Activated CD4-positive, alpha-beta T cell treated with anti-CD3 and anti-CD28 coated beads, Interleukin-10, Interleukin-2, amounts not matched to agents 100 ng/mL and 50 ng/mL, durations not matched to agents 16 hours and 8 hours (primary cell): ENCODE data around the gene ARHGEF10L.
A peak's percentile ranks its signal among the peaks of the same experiment; 100 is the strongest.

Experiments
- DNase-seq: peaks from one replicate; pipeline ENCODE4 v3.0.0-alpha.2; 2020

The ARHGEF10L gene

DNA sequence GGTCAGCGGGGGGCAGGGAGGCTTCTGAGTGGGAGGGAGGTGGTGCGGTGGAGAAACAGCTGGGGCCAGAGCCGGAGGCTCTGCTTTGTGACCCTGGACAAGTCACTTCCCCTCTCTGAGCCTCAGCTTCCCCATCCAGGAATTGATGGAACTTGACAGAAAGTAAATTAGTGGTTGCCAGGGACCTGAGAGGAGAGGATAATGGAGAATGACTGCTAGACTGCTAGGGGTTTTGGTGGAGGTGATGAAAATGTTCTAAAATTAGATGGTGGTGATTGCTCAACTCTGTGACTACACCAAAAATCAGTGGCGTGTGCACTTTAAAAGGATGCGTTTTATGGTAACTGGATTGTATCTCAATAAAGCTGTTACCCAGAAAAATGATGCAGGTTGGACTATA, 100.9 kb downstream of the ARHGEF10L start:
- DNase-seq, result no peak

DNA sequence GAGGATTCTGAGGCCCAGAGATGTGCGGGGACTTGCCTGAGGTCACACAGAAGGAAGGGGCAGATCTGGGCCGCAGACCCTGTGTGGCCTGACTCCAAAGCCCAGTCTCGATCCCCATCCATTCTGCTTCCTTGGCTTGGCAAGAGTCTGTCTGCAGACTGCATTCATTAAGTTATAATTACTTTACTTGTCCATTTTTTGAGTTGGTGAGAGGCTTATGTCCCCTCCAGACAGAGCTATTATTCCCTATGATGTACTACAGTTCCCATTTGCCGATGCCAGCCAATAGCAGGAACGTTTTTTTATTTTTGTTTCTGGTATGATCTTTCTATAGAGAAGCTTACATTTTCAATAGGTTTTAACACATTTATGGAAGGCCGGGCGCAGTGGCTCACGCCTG, 101.5 kb downstream of the ARHGEF10L start:
- no peak for DNase-seq

DNA sequence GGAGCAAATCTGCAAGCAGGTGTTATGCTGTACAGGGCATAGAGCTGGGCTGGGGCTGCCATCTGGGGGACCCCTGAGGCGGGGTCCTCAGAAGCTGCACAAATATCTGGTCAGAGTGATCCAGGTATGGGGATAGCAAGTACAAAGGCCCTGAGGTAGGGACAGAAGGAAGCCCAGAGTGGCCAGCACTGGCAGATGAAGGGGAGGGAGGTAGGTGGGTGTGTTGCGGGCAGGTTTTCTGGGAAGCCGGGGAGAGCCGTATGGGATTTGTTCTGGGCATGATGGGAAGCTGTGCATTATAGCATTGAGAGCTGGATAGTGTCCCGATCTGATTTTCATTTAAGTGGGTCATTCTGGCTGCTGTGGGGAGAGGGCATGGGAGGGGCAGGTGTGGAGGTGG, 102.7 kb downstream of the ARHGEF10L start:
- DNase-seq, result no peak

DNA sequence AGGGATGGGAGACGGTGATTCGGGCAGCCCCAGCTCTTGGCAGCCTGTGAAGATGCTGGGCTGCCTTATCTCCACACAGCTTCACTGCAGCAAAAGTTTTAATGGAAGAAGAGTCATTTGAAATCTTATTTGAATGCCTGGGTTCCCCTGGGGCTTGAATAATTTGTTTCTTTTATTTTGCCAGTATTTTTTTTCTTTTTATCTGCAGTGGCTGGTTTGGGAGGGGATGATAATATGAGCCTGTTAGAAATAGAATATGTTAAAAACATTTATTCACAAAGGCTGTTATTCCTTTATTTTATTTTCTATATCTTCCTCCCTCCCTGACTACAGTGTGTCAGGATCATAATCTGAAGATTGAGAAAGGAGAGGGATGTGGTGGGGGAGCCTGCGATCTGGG, 103.4 kb downstream of the ARHGEF10L start:
- DNase-seq, result no peak

- no peak for DNase-seq
Observed at GRCh38 chr1:17643861-17644703, 104.6 kb downstream of the ARHGEF10L start.

- DNase-seq, result no peak
Observed at GRCh38 chr1:17645068-17645911, 105.8 kb downstream of the ARHGEF10L start.

DNA sequence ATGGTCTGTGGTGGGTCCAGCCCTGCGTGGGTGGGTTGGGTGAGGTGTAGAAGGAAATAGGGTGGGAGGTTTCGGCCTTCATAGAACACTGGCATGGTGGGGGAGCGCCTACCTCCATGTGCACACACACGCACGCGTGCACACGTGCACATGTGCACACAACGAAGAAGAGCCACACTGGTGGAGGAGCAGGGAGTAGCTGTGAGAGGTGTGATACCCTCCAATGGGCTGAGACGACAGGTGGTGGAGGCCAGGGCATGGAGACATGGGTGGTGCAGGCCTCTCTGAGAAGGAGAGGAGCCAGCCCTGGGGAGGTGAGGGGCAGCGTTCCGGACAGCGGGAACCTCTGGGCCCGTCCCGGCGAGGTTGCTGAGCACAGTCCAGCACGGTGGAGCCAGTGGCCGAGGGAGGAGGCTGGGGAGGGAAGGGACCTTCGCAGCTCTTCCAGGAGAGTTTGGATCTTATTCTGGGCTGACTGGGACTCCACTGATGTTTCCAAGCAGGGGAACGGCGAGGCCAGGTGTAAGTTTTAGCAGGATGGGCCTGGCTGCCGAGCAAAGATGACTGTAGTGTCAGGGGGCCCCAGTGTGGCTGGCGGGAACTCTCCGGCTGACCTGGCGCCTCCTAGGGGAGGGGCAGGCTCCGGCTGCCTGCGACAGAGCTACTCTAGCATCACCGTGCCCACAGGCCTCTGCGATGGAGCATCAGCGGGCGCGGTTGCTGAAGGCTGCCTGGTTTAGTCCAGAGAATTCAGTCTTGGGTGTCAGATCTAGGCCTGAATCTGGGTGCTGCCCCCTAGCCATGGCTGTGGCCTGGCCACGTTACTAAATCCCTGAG, 107.2 kb downstream of the ARHGEF10L start:
- DNase-seq, result no peak

DNA sequence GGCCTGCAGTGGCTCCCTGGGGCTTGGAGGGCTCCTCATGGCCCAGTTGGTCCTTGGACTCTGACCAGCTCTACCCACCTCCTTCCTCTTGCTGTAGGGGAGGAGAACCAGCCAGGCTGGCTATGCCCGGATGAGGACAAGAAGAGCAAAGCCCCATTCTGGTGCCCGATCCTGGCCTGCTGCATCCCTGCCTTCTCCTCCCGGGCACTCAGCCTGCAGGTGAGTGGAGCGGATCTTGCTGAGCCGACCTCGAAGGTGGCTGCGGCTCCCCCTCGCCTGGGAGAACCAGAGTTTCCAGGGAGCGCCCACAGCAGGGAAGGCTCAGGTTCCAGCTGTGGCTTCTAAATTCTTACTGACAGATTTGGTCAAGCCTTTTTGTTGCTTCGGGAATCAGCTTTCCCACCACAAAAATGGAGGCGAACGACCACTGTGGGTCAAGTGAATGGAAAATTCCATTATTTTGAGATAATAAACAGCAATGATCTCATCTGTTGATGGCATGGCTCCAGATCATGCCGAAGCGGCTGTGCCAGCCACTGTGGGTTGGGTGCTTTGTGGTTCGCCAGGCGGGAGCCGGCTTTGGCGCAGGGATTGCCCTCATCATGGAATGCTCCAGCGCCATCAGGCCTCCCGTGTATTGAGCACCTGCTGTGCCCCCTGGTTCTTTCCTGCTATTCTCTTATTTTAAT, 109.1 kb downstream of the ARHGEF10L start:
- no peak for DNase-seq

GRCh38 chr1:17649371-17650106, 110.0 kb downstream of the ARHGEF10L start:
- DNase-seq, result no peak

DNA sequence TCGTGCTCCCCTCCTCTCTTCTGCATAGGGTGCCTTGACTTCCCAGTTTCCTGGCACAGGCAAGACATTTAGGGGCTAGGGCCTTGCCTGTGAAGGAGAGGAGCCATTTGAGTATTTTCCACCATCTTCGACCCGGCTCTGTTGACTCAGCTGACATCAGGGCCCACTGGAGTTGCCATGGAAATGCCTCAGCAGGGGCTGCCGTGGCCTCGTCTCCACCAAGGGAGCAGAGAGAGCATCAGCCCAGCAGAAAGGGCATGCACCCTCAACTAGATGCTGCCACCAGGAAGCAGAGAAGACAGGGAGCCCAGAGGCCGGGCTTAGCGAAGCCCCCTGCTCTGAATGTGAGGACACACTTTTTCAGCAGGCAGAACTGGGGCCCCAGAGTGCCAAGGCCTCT, 113.8 kb downstream of the ARHGEF10L start:
- DNase-seq, result no peak

DNA sequence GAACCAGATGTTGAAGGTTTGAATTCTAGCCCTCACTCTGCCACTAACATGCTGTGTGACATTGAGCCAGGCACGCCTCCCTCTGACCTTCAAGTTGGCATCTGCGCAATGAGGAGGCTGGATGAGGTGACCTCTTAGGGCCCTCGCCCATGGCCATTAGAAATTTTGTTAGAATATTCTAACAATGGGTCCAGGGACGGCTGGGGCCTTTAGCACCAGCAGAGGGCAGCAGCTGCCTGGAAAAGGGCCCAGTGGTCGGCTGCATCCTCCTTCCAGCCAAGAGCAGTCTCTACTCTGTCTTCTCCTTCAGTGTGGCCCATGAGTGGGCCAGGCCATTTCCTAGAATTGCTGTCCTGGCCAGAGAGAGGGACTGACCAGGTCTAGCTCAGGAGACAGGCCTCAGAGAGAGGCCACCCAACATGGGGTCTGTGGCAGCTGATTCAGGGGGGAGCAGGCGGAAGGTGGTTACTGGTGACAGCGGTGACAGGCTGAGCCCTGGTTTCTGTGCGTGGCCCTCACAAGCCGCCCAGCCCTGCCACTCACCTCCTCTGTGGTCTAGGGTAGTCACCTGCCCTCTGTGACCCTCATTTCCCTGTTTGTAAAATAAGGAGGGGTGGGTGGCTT, 114.3 kb downstream of the ARHGEF10L start:
- peak; percentile 31 for DNase-seq

GRCh38 chr1:17654519-17654918, 115.0 kb downstream of the ARHGEF10L start:
- DNase-seq, result no peak

DNA sequence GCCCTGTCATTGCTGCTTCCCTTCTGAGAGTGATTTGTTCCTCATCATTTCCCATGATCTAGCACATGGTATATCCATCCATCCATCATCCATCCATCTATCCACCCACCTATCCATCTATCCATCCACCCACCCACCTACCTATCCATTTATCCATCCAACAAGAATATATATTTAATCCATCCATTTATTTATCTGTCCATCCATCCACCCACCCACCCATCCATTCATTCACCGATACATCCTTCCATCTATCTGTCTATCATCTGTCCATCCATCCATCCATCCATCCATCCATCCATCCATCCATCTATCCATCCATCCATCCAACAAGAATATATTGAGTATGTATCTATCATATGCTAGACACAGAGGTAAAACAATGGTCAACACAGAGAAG, 115.7 kb downstream of the ARHGEF10L start:
- DNase-seq, result no peak

GRCh38 chr1:17655922-17656321, 116.4 kb downstream of the ARHGEF10L start:
- DNase-seq, result no peak

DNA sequence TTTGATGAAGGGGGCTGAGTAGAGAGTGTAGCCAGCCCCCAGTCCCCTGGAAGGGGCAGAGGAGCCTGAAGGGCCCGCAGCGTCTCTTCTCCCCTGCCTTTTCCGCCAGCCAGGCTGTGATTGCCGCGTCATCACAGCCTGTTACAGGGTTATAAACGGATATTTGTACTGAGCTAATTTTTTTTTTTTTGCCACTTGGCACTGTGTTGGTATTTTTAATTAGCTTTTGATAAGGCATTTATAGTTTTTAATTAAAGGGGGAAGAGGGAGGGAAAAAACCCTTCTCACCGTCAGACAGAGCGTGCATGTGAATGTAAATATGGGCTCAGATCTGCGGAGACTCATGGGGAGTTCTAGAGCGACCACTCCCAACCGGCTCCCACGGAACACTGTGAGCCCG, 117.9 kb downstream of the ARHGEF10L start:
- DNase-seq, result no peak

DNA sequence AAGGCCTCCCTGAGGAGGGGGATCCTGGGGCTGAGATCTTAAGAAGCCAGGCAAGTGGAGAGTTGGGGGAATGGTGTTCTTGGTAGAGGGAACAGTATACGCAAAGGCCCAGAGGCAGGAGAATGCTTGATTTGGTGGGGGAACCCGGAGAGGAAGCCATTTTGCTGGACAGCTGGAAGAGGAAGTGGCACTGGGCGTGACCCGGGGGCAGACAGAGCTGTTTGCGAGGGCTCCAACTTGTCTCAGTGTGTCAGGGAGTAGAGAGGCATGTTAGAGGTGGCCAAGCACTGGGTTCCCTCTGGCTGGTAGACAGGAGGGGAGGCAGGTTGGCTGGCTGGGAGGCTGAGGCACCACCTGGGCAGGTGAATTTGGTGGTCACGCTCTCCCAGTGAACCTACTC, 119.3 kb downstream of the ARHGEF10L start:
- no peak for DNase-seq

- peak; percentile 65 for DNase-seq
Observed at GRCh38 chr1:17661546-17662157, 122.2 kb downstream of the ARHGEF10L start.

DNA sequence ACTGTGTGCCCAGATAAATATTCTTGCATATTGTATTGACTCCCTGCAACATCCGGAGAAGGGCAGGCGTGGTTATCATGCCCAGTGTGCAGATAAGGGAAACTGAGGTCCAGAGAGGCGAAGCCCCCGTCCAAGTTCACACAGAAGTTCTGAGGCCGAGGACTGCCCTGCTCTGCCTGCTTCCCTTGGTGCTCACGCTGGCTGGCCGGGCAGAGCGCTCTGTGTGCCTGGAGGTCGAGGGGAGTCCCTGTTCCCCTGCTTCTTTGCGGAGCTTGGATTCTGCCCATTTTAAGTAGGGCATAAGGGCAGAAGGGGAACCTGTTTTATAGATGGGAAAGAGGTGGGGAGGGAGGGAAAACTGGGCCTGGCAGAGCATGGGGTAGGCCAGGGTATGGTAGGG, 122.8 kb downstream of the ARHGEF10L start:
- DNase-seq, result no peak

GRCh38 chr1:17662786-17663185, 123.3 kb downstream of the ARHGEF10L start:
- DNase-seq, result no peak

GRCh38 chr1:17663646-17664045, 124.1 kb downstream of the ARHGEF10L start:
- no peak for DNase-seq

DNA sequence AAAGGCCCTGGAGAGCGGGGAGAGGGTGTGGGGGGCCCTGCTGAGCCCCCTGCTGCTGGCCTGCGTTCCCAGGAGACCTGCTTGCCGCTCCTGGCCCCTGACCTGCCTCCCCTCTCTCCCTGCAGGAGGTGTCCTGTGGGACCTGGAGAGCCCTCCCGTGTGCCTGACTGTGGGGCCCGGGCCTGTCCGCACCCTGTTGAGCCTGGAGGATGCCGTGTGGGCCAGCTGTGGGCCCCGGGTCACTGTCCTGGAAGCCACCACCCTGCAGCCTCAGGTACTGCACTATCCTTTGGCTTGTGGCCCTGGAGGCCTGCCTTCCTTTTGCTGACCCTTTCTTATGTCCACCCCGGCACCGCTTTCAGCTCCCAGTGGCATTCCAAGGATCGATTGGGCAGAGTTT, 124.8 kb downstream of the ARHGEF10L start:
- DNase-seq, result no peak
